ENCODE measurements around the gene CCDC183. TPM values are rescaled to one million over a fixed set of nuclear protein-coding genes. Genes with fewer than 3 reads are reported as not detected.
"Not testable (repeated sequence)": the region's sequence is repeated elsewhere in the genome, so short reads cannot be mapped to it uniquely, and the experiment has no call there.

CCDC183 gene
- total RNA-seq, 1 donor from 2014 or later = 2.8 TPM

DNA sequence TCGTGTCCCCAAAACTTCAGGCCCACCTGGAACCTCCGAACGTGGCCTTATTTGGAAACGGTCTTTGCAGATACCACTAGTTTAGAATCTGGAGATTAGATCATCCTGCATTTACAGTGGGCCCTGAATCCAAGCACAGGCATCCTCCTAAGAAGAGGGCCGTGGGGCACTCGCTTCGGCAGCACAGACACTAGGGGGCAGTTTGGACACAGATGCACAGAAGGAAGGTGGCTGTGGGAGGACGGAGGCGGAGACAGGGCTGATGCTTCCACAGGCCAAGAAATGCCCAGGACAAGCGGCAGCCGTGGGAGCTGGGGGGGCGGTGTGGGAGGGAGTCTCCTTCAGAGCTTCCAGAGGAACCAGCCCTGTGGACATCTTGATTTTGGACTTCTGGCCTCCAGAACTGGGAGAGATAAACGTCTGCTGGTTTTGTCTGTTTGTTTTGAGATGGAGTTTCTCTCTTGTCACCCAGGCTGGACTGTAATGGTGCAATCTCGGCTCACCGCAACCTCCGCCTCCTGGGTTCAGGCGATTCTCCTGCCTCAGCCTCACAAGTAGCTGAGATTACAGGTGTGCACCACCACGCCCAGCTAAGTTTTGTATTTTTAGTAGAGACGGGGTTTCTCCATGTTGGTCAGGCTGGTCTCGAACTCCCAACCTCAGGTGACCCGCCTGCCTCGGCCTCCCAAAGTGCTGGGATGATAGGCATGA, 35.1 kb upstream of the CCDC183 start:
- peak; percentile 71 for DNase-seq

DNA sequence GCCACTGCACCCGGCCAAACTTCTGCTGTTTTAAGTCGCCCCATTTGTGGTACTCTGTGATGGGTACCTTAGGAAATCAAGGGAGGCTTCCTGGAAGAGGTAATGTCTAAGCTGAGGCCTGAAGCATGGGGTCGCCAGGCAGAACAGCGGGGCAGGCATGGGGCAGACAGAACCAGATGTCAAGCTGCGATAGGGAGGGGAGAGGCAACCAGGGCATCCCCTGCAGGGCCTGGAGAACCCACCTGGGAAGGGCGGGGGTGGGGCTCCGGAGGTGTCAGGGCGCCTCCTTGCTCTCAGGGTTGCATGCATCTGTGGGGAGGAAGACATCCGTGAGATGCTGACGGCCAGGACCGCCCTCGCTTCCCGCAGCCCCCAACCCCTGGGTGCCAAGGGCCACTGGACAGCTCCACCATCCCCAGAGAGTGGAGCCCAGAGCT, 34.6 kb upstream of the CCDC183 start:
- DNase-seq = no peak

DNA sequence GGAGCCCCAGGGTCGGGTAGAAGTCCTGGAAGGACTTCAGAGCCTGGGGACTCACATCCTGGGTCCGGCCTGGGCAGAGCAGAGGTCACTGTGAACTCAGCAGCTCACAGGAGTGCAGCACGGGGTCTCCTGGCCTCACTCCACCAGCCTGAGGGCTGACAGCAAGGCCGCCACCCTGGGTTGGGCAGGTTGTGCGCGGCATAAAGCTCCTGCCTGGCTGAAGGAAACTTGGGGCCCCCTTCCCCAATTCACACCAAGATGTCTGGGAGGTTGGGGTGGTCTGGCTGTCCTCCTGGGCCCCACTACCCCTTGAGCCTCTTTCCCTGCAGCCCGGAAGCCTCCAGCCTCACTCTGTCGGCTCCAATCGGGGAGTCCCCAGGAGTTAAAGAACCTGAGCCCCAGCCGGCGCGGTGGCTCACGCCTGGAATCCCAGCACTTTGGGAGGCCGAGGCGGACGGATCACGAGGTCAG, 33.9 kb upstream of the CCDC183 start:
- DNase-seq = no peak

DNA sequence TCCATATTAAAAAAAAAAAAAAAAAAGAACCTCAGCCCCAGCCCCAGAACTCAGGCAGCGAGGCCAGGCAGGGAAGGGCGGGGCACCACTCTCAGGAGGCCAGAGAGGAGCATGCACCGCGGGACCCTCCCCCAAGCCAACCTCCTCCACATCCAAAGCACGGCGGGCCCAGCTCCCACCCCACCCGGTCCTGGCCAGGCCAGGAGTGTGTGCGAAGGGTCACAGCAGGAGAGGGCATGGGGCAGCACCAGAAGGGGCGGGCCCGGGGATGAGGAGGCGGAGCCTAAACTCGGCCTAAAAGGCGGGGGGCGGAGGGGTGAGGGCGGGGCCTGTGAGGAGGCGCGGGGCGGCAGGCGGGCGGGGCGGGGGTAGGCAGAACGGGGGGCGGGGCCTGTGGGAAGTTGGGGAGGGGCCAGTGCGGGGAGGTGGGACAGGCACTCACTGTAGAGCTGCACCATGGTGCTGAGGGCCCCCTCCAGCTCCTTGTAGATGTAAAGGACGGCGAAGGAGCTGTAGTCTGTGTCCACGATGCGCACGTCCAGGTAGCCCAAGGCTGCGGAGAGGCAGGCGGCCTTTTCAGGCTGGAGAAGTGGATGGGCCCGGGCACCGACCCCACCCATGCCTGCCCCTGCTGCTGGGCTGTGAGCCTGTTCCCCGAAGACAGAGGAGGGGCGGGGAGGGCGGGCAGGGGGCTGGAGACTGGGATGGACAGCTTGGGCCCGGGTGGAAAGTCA, 33.1 kb upstream of the CCDC183 start:
- DNase-seq = no peak

DNA sequence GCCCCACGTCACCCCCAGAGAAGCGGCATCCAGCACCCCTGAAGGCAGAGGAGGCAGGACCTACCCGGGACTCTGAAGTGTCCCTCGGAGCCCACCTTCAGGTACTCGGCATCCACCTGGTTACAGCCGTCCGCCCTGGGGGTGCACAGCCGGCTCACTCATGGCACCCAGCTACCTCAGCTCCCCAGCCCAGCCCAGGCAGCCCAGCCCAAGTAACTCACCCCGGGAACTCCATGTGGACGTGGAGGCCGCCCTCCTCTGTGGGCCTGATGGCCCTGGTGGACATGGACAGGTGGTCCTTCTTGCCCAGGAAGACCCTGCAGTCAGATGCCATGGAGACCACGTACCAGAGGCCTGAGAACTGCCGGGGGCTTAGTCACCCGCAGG, 32.5 kb upstream of the CCDC183 start:
- DNase-seq = no peak

DNA sequence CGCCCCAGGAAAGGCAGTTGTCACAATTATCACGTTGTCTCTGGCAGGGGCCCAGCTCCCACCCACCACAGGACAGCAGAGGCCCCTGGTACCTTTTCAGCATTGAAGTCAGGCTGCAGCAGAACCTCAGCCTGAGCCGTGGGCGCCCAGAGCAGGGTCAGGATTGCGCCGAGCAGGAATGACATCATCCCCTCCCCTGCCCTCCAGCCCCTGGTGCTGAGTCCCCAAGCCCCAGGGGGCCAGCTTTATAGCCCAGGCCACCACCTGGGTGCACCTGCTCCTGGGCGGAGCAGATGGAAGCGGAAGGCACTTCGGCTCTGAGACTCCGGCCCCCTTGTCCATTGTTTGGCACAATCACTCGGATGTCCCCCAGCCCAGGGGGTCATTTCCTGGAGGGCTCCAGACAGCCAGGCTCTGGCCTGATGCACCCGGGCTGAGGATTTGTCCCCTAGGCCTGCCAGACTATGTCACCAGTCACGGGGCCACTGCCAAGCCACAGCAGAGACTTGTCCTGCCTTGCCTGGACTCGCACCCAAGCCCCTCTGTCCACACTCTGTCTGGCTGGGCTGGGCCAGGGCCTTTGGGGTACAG, 31.7 kb upstream of the CCDC183 start, which contains the start of gene LCN15:
TSS of gene LCN15 (minus strand) at position 218 of the 591 bp plus-strand sequence. CDS start at position 188, 30 bp downstream.
- DNase-seq = no peak

DNA sequence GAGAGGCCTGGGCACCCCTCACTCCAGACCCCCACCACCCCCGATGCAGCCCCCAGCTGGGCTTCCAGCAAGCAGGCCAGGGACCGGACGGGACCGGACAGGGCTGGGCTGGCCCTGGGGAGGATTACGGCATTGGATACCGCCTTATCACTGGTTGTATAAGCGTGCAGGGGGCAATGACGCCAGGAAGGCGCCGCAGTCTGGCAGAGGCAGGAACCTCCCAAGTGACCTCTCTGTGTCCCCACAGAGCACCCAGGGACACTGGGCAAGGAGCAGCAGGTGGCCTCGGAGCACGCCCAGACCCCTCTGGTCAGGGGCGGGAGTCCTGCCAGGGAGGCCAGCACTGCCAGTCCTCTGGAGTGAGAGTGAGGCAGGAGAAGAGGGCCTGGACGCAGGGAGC, 31.1 kb upstream of the CCDC183 start:
- no peak for DNase-seq

DNA sequence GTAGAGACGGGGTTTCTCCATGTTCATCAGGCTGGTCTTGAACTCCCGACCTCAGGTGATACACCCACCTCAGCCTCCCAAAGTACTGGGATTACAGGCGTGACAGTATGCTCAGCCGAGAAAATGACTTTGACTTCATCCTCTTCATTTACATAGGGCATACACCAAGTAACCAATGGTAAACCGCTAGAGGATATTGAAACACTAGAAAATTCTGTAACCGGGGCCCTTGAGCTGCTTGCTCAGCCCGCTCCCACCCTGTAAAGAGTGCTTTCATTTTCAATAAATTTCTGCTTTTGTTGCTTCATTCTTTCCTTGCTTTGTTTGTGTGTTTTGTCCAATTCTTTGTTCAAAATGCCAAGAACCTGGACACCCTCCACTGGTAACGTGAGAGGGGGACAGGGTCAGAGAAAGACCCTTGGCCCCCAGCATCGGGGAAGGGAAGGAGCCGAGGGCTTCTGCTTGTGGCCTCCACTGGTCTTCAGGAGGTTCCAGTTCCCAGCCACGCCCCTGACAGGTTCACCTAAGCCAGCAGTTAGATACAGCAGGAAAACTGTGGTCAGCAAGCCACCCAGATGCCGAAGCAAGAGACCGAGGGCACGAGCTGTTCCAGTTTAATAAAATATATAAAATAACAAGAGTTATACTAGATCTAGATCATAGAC, 30.3 kb upstream of the CCDC183 start:
- DNase-seq = not testable (repeated sequence)

DNA sequence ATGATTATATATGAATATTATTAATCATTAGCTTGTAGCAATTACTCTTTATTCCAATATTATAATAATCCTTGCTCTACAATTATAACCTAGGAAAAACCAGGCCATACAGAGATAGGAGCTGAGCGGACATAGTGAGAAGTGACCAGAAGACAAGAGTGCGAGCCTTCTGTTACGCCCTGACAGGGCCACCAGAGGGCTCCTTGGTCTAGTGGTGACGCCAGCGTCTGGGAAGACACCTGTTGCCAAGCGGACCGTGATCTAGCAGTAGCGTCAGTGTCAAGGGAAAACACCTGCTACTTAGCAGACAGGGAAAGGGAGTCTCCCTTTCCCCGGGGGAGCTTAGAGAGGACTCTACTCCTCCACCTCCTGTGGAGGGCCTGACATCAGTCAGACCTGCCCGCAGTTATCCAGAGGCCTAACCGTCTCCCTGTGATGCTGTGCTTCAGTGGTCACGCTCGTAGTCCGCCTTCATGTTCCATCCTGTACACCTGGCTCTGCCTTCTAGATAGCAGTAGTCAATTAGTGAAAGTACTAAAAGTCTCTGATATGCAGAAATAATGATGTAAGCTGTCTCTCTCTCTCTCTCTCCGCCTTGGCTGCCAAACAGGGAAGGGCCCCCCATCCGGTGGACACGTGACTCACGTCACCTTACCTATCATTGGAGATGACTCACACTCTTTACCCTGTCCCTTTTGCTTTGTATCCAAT, 29.6 kb upstream of the CCDC183 start:
- not testable (repeated sequence) for DNase-seq

DNA sequence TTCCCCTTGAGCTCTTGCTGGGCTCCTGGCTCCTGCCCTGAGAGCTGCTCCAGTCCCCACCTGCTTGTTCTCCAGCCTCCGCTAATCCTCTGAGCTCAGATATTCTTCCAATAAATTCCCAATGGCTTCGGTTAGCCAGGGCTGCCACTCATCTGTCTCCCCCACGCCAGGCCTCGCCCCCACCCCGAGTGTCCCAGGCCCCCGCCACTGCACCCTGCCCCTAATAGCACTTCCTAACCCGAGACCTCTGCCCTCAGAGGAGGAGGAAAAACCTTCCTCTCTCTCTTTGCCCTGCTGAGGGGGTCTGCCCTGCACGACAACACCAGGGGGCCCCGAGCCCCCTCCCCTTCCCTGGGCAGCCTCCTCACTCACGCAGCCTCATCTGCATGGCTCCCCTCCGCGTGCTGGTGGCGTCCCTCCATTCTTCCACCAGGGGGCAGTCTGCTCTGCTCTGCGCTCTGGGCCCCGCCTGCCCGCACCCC, 26.4 kb upstream of the CCDC183 start:
- DNase-seq = no peak

DNA sequence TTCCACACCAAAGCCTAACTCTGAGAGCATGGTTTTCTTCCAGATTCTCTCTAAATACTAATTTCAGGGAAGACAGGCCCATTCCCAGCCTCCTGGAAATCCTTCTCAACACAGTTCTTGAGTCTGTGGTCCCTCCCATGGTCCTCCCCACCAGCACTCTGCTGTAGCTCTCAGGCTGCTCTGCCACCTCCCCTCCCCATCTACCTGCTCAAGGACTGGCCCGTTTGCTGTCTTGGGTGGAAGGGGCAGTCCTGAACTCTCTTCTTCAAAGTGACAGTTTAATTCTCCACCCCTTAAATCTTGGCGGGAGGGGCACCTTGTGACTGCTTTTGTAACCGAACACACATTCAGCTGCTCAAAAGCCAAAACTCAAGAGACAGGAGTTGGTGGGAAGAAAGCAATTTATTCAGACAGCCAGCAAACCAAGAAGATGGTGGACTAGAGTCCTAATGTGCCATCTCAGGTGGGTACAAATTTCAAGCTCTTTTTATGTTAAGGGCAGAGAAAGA, 24.2 kb upstream of the CCDC183 start:
- DNase-seq = no peak

DNA sequence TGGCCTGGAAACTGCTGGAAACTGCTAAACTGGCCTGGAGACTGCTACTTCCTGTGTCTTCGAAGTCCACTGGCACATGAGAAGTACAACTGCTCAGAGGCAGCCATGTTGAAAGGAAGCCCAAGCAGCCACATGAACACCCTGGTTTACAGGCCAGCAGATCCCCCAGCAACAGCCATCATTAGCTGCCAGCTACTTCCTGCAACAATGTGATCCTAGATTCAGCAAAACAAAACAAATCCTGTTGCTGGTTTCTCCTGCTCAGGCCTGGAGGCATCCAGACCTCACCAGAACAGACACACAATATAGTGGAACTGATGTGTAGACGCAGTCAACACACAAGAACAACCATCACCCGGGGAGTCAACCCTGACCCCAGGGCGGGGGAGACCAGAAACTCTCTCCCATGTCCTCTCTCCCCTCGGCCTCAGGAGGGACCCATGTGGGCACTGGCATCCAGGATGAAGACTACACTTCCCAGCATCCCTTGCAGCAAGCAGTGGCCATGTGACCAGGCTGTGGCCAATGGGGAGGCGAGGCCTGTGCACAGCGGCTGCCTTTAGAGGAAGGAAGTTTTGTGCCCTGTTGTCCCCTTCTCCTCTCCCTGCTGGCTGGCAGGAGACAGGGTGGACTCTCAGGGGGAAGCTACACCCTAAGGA, 22.6 kb upstream of the CCDC183 start:
- DNase-seq = no peak

DNA sequence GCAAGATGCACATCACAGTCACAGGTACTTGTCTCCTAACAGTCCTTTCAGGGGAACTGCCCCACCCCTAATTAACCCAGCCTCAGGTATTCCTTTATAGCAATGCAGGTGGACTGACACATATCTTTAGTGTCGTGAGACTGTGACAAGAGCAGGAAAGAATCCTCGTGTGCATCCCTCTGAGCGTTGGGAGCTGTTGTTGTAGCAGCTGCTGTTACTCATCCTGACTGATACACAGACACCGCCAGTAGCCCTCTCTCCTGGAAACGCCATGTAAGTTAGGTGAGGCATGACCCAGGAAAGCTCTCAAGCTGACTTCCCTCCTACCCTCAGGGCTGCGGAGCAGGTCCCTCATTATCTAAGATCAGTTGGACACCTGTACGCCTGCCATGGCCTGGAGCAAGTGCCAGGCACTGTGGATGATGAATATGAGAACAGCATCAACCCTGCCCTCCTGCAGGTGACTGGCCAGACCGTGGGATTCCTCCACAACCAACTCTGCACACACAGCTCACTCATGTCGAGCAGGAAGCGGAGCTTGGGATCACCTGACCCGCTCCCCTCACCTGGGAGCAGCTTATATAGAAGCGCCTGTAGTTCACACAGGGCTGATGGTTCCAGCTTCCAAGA, 21.6 kb upstream of the CCDC183 start:
- no peak for DNase-seq

DNA sequence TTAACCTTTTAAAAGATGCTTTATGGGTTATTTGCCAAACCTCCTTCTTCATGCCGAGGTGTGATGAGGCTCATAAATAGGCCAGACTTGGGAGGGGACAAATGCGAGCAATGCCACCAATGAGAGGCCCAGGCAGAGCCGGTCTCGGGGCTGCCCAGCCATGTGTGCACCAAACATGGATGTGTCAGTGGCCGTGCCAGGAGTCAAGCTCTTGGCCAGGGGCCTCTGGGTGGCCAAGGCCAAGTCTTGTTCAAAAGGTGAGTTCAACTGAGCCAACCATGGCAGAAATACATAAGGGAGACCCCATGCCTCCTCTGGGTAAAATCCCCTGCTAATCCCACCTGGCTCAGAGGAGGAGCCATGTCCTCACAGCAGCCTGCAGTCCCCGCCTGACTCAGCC, 20.9 kb upstream of the CCDC183 start:
- no peak for DNase-seq

DNA sequence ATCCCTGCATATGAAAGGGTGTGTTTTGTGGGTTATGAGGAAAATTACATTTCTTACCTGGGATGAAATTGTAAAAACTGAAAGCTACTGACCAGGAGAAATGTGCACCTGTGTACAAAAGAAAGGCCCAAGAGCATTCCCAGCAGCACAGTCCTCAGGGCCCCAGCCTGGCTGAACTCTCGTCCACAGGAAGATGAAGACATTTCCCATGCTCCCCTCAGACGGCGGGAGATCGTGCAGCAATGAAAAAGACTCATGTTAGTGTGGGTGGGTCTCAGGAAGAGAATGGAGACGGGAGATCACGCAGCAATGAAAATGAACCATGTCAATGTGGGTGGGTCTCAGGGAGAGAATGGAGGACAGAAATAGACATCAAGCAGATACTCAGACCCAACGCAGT, 19.2 kb upstream of the CCDC183 start:
- no peak for DNase-seq

DNA sequence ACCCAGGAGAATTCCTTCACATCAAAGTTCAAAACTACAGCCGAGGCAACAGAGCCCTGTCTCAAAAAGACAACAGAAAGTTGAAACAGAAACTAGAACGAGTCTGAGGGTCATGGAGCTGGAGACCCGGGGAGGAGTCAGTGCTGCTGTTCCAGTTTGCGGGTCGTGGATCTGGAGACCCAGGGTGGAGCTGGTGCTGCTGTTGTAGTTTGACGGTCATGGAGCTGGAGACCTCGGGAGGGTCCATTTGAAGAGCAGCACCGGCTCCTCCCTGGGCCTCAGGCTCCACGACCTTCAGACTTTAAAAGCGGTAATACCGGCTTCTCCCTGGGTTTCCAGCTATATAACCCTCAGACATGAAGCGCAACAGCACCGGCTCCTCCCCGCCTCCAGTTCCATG, 18.8 kb upstream of the CCDC183 start:
- DNase-seq = no peak

DNA sequence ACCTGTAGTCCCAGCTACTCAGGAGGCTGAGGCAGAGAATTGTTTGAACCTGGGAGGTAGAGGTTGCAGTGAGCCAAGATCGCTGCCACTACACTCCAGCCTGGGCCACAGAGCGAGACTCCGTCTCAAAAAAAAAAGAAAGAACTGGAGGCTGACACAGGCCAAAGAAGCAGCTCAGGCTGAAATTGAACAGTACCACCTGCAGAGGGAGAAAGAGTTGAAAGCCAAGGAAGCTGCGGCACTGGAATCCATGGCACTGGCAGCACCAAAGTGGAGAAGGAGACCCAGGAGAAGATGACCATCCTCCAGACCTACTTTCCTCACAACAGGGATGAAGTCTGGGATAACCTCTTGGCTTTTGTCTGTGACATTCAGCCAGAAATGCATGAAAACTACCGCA, 16.3 kb upstream of the CCDC183 start:
- DNase-seq = no peak

DNA sequence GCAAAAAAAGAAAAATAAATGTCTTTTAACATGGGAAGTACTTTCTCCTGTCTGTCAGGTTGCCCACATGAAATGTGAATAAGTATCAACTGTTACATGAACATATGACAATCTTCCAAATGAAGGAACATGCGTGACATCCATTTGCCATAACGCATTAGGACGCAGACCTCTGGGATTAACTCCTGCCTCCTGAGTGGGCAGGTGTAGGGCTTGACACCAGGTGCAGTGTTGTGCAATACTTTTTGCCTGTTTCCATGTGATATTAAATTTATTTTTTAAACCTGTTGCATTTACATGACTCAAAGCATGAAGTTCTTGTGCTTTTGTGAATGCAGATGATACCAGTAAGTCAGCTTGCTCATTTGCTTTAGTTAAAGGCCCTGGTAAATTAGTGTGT, 13.7 kb upstream of the CCDC183 start:
- DNase-seq = no peak

DNA sequence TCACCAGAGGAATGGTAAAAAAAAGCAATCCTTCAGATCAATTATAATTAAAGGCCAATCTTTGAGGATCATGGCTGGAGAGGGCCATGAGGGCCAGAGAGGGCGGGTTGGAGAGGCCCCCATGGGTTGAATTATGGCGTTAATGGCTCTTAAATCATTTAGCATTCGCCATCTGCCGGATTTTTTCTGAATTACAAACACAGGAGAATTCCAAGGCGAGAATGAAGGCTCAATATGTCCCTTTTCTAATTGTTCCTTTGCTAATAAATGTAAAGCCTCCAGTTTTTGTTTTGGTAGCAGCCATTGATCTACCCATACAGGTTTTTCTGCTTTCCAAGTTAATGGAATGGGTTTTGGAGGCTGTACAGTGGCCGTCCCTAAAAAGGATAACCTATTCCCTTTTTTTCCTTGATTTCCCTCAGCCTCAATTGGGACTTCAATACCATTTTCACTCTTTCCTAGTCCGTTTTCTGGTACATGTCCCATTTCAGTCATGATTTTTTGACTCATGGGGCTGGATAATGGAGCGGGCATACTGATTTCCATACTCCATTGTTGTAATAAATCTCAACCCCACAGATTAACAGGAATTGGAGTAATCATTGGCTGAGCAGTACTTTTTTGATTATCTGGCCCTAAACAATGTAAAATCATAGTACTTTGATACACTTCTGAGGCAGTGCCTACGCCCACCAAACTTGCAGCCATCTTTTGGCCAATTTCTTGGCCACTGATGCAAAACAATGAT, 11.7 kb upstream of the CCDC183 start:
- DNase-seq = no peak

DNA sequence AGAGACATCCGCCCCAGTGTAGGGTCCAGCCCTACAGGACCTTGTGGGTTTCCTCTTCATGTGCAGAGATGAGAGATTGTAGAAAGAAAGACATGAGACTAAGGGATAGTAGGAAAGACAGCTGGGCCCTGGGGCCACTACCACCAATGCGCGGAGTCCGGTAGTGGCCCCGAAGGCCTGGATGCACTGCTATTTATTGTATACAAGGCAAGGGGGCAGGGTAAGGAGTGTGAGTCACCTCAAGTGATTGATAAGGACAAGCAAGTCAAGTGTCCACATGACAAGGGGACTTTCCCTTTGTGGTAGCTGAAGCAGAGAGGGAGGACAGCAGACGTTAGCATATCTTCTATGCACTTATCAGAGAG, 11.2 kb upstream of the CCDC183 start:
- no peak for DNase-seq

All from occipital lobe (tissue), 2 donors.